Head of caudate nucleus (tissue), 42 donors: ENCODE results near the gene L1CAM.

ENCODE experiments used
- DNase-seq, 42 donors: peaks; one replicate each; pipeline versions ENCODE4 v3.0.0 to v3.0.0-alpha.2; 2020 to 2021; ENCODE audit warnings: mixed read lengths in 7 of 42
- intact Hi-C: fragments of 100-400 bp; cut with DNase I; formaldehyde crosslinking; loops from one replicate; pipeline ENCODE4 v1.15.0; 2022

L1CAM gene

GRCh38 chrX:153853180-153853901 lies 32.6 kb downstream of the L1CAM start:
- no peak for DNase-seq
- intact Hi-C loops = no loop called here

- intact Hi-C loops = no loop called here
- DNase-seq = no peak
These were observed 34.0 kb downstream of the L1CAM start for GRCh38 chrX:153851981-153852380.

DNA sequence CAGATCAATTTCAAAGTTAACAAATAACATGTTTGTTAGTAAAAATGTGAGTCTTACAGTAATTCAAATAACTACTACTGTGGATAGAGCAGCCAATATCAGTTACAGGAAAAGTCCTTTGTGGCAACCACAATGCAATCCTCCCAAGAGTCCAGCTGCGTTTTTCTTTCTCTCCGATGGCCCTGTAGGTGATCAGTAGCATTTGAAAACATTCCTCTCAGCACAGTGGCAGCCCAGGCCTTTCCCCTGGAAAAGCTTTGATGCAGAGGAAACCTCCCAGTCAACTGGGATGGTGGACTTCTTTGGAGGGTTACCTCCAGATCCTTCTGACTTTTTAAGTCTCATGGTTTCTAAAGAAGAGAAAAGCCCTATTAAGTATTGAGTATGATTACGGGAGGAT lies 37.6 kb downstream of the L1CAM start:
- intact Hi-C loops = no loop called here
- no peak for DNase-seq

DNA sequence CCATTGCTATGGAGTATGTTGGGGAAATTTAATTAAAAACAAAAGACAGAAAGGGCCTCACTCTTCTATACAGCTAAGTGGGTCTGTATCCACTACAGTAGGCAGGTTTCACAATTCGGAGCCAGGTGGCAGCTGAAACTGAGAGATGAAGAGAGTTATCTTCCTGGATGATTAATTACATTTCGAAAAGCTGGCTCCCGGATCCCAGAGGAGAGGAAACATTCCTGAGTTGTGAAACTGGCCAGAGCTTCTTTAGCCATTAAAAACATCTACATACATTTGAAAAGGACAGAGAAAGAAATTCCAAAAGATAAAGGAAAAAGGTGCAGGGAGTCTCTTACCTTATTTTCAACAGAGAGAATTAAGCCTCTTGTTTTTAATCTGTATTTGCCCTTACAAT lies 40.1 kb downstream of the L1CAM start:
- no peak for DNase-seq
- intact Hi-C loops = no loop called here

GRCh38 chrX:153845195-153845594 lies 40.8 kb downstream of the L1CAM start:
- intact Hi-C loops = no loop called here
- no peak for DNase-seq

GRCh38 chrX:153844509-153845082 lies 41.4 kb downstream of the L1CAM start:
- intact Hi-C loops = no loop called here
- no peak for DNase-seq

DNA sequence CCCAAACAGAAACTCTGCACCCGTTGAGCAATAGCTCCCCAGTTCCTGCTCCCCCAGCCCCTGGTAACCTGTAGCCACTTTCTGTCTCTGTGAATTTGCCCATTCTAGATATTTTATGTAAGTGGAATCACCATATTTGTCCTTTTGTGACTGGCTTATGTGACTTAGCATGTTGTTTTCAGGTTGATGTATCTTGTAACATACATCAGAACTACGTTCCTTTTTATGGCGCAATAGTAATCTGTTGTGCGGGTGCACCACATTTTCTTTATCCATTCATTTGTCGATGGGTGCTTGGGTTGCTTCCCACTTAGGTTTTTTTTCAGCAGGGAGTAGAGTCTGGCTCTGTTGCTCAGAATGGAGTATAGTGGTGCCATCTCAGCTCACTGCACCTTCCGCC lies 49.1 kb downstream of the L1CAM start:
- intact Hi-C loops = no loop called here
- no peak for DNase-seq

- intact Hi-C loops = no loop called here
- DNase-seq = no peak
These were observed 53.2 kb downstream of the L1CAM start for GRCh38 chrX:153832728-153833127.

GRCh38 chrX:153831429-153832150 lies 54.4 kb downstream of the L1CAM start:
- intact Hi-C loops = no loop called here
- DNase-seq = no peak

DNA sequence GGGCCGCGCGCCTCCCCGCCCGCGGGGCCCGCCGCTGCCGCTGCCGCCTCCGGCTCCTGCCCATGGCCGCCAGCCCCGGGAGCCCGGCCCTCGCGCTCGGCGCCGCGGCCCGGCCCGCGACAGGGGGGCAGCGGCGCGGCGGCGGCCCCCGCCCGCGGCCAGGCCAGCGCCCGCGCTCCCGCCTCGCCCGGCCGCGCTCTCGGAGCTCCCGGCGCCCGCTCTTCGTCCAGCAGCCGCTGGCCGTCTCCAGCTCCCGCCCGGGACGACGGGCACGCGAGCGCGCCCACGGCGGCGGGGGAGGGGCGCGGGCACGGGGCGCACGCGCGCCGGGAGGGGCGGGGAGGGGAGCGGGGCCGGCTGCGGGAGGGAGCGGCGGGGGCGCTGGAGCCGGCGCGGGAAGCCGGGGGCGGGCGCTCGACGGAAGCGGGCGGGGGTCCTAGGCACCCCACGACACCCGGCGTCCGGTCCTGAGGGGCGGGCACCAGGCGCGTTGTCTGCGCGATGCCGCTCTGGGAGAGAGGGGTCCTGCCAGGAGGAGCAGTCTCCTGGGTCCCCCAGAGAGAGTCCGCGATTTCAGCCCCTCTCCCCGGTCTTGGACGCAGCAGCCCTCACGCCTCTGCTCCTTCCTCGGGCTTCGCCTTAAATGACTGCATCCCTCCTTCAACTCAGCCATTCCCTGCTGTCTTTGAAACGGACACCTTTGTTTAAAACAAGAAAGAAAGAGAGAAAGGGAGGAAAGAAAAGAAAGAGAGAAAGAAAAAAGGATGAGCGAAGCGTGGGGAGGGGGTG lies 55.1 kb downstream of the L1CAM start:
- DNase-seq = peak in 8 of 42 donors; percentile 14 to 54 (median 36)
- intact Hi-C loops = no loop called here

GRCh38 chrX:153829799-153830639 lies 56.0 kb downstream of the L1CAM start, which contains the start of gene PDZD4:
PDZD4 (minus strand) TSS chrX:153830544; CDS start chrX:153830298, 246 bp downstream.
- DNase-seq = peak in 29 of 42 donors; percentile 15 to 70 (median 54)
- intact Hi-C loops = no loop called here

GRCh38 chrX:153829549-153829798 lies 56.5 kb downstream of the L1CAM start:
- intact Hi-C loops = no loop called here
- DNase-seq = no peak

DNA sequence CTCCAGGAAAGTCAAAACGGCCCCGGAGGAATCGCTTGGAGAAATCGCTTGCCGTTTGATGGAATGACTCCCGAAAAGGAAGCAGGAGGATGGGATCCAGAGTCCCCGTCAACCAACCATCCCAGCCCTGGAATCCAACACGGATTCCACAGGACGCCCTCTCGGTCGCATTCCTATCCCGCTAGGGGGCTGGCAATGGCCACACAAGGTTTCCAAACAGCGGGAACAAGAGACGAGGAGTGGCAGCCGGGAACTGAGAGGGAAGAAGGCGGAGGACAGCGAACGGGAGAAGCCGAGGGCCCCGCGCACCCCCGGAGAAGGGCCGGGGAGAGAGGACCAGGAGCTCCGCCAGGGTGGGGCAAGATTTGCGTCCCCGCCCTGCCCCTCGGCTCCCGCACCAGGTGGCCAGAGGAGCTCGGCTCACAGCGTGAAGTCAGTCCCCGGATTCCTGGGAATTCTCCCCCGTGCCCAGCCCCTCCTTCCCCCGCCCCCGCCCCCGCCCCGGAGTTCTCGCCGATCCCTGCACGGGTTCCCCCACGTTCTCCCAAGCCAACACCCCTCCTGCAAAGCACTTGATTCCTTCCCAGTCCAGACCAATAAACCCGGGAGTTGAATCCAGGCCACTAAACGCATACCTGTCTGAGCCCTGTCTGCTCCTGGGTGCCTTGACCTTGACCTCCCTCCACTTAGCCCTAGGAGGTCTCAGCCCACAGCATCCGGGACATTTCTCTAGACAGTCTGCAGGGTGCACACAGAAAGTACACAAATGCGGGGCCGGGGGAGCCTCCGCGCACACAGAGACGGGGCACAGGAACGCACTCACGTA lies 57.0 kb downstream of the L1CAM start:
- intact Hi-C loops = no loop called here
- DNase-seq = peak in 14 of 42 donors; percentile 13 to 48 (median 28)

- intact Hi-C loops = no loop called here
- DNase-seq = peak in 1 of 42 donors; percentile 38
These were observed 57.7 kb downstream of the L1CAM start for GRCh38 chrX:153828308-153828707.

DNA sequence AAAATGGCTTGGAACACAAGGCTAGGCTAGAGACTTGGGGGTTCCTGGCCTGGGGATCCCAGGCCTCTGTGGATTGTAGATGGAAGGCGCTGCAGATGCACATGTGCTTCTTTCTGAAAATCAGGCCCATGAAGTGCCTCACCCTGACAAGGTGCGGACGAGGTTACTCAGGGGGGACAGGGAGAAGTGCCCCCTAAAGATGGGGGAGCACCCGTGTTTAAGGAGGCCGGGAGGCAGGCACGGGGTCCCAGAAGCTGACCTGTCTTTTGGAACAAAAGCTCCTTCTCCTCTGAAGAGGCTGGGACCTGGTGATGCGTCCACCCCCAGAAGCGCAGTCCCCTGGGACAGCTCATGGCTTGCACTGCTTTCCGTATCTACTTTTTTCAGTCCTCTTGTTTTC lies 58.1 kb downstream of the L1CAM start:
- DNase-seq = peak in 1 of 42 donors; percentile 28
- intact Hi-C loops = no loop called here

DNA sequence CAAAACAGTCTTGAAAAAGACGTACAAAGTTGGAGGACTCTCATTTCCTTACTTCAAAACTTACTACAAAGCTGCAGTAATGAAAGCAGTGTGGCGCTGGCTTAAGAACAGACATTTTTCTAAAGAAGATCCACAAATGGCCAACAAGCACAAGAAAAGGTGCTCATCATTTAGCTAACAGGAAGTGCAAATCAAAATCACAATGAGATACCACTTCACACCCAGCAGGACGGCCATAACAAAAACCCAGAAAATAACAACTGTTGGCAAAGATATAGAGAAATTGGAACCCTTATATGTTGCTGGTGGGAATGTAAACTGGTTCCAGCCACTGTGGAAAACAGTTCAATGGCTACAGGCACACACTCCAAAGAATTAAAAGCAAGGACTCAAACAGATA lies 59.0 kb downstream of the L1CAM start:
- intact Hi-C loops = no loop called here
- no peak for DNase-seq

DNA sequence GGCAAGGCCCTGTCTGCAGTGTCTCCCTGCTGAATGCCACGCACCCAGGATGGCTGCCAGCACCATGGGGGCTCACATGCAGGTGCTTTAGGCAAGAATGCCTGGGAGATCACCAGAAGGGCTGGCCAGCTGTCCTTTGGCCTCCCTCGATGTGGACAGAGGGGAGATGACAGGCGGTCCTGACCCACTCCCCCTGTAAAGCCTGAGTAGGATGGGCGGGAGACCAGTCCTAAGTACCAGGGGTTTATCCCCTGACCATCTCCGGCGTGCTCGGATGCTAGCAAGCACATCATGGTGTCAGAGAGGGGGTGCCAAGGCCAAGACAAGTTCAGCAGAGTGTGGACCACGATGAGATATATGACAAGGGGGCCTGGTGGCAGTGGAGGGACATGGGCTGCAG lies 60.9 kb downstream of the L1CAM start:
- no peak for DNase-seq
- intact Hi-C loops = no loop called here

- DNase-seq = no peak
- intact Hi-C loops = no loop called here
These were observed 61.6 kb downstream of the L1CAM start for GRCh38 chrX:153824348-153824747.
